PC-9 (cell line): ENCODE measurements around the gene VENTX.

Experiments used
- CTCF ChIP-seq: fragments of 200-600 bp; sonication (generic); conservative IDR thresholded peaks from 2 replicates; pipeline ENCODE4 v1.6.1; 2017; ENCODE audit warnings: mixed run types, antibody characterized with exemption, mild to moderate bottlenecking, moderate library complexity
- EZH2 ChIP-seq: fragments of 200-600 bp; sonication (generic); IDR thresholded peaks from 2 replicates; pipeline ENCODE4 v1.8.0; 2017; ENCODE audit warnings: antibody characterized with exemption, low read depth

- TF ChIP-seq CTCF: no peak
- TF ChIP-seq EZH2: no peak
Observed at GRCh38 chr10:133245439-133246235, 8.0 kb downstream of the VENTX start.
